ENCODE measurements around the gene THSD7A. TPM values are rescaled to one million over a fixed set of nuclear protein-coding genes. Genes with fewer than 3 reads are reported as not detected.

Gene THSD7A
- total RNA-seq, 1 experiment from 2014 or later: 0.64 TPM

DNA sequence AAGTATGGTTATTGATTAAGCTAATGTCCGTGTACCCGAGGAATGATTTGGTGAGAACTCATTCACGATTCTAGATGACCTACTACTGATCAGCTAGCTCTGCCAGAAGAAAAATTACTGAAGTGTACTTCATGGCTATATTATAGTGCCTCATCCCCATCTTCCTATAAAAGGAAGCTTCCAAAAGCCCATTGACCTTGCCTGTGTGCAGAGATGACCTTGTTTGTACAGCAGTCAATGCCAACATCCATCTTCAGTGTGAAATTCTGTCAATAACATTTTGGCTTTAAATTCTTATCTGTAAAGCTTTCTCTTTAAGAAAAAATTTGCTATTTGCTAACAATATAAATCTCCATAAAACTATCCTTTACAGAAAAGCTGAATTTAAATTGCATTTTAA, 315.7 kb downstream of the THSD7A start:
- Histone ChIP-seq H3K4me3 (ENCODE audit: low read depth, low read length, poor library complexity, severe bottlenecking) (no peak overlapping the region), H3K9me3 (ENCODE audit: low read depth, low read length, poor library complexity, severe bottlenecking) (no peaks in the 10 kb centered on the region), H3K27ac (ENCODE audit: low read depth, low read length, poor library complexity, severe bottlenecking) (no peak overlapping the region), H3K36me3 (ENCODE audit: insufficient read depth, low read length, poor library complexity, severe bottlenecking) (no peaks in the 10 kb centered on the region), H3K27me3 (replicated peaks; ENCODE audit: insufficient read depth, low read depth, low read length, poor library complexity) (no peaks in the 10 kb centered on the region), H3K4me1 (ENCODE audit: insufficient read depth, low read length, poor library complexity, severe bottlenecking) (no peaks in the 10 kb centered on the region)
- no TSS peak for BruUV-seq (replicated peaks)
- ChIA-PET POLR2A (ENCODE audit: low non-redundant PET) (no interaction called here), CTCF (no interaction called here)
- no peak for TF ChIP-seq EZH2 (IDR thresholded peaks at IDR 0.05; ENCODE audit: borderline replicate concordance, low read depth, low read length, poor library complexity, severe bottlenecking)
- TF ChIP-seq, protein P1, sequence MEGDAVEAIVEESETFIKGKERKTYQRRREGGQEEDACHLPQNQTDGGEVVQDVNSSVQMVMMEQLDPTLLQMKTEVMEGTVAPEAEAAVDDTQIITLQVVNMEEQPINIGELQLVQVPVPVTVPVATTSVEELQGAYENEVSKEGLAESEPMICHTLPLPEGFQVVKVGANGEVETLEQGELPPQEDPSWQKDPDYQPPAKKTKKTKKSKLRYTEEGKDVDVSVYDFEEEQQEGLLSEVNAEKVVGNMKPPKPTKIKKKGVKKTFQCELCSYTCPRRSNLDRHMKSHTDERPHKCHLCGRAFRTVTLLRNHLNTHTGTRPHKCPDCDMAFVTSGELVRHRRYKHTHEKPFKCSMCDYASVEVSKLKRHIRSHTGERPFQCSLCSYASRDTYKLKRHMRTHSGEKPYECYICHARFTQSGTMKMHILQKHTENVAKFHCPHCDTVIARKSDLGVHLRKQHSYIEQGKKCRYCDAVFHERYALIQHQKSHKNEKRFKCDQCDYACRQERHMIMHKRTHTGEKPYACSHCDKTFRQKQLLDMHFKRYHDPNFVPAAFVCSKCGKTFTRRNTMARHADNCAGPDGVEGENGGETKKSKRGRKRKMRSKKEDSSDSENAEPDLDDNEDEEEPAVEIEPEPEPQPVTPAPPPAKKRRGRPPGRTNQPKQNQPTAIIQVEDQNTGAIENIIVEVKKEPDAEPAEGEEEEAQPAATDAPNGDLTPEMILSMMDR (conservative IDR thresholded peaks at IDR 0.05; ENCODE audit: low read depth, low read length): no peak
- no peak for DNase-seq (ENCODE audit: low spot score)
- intact Hi-C loops (cut with micrococcal nuclease; ENCODE audit: unreplicated experiment): no loop called here

DNA sequence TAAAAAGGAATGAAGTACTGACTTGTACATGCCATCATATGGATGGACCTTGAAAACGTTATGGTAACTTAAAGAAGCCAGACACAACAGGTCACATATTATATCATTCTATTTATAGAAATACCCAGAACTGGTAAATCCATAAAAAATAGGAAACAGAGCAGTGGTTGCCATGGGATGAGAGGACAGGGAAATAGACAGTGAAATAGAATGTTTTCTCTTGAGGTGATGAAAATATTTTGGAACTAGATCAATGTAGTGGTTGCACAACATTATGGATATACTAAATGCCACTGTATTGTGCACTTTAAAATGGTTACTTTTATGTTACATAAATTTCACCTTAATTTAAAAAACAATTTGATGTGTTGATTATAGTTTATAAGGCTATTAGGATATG, 318.5 kb downstream of the THSD7A start:
- no peaks in the 10 kb centered on the region for H3K9me3 ChIP-seq (ENCODE audit: low read depth, low read length, poor library complexity, severe bottlenecking)
- no peak overlapping the region for H3K4me3 ChIP-seq (ENCODE audit: low read depth, low read length, poor library complexity, severe bottlenecking)
- intact Hi-C loops (cut with micrococcal nuclease; ENCODE audit: unreplicated experiment): no loop called here
- H3K36me3 ChIP-seq (ENCODE audit: insufficient read depth, low read length, poor library complexity, severe bottlenecking): no peaks in the 10 kb centered on the region
- no peak overlapping the region for H3K27ac ChIP-seq (ENCODE audit: low read depth, low read length, poor library complexity, severe bottlenecking)
- ChIA-PET POLR2A (ENCODE audit: low non-redundant PET) (no interaction called here), CTCF (no interaction called here)
- BruUV-seq (replicated peaks): no TSS peak
- no peak for DNase-seq (ENCODE audit: low spot score)
- TF ChIP-seq EZH2 (IDR thresholded peaks at IDR 0.05; ENCODE audit: borderline replicate concordance, low read depth, low read length, poor library complexity, severe bottlenecking): no peak
- TF ChIP-seq, protein P1 (conservative IDR thresholded peaks at IDR 0.05; ENCODE audit: low read depth, low read length): no peak
- no peaks in the 10 kb centered on the region for H3K4me1 ChIP-seq (ENCODE audit: insufficient read depth, low read length, poor library complexity, severe bottlenecking)
- H3K27me3 ChIP-seq (replicated peaks; ENCODE audit: insufficient read depth, low read depth, low read length, poor library complexity): no peaks in the 10 kb centered on the region

DNA sequence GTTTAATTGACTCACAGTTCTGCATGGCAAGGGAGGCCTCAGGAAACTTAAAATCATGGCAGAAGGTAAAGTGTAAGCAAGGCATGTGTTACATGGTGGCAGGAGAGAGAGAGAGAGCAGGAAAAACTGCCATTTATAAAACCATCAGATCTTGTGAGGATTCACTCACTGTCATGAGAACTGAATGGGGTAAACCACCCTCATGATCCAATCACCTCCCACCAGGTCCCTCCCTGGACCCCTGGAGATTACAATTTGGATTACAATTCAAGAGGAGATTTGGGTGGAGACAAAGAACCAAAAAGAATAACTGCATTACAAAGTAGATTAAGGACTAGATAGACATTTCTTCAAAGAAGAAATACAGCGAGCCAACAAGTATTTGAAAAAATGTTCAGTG, 324.1 kb downstream of the THSD7A start:
- CTCF ChIA-PET: no interaction called here
- POLR2A ChIA-PET (ENCODE audit: low non-redundant PET): no interaction called here
- Histone ChIP-seq H3K4me1 (ENCODE audit: insufficient read depth, low read length, poor library complexity, severe bottlenecking) (no peaks in the 10 kb centered on the region), H3K9me3 (ENCODE audit: low read depth, low read length, poor library complexity, severe bottlenecking) (no peaks in the 10 kb centered on the region), H3K27me3 (replicated peaks; ENCODE audit: insufficient read depth, low read depth, low read length, poor library complexity) (no peaks in the 10 kb centered on the region), H3K36me3 (ENCODE audit: insufficient read depth, low read length, poor library complexity, severe bottlenecking) (no peaks in the 10 kb centered on the region), H3K27ac (ENCODE audit: low read depth, low read length, poor library complexity, severe bottlenecking) (no peak overlapping the region), H3K4me3 (ENCODE audit: low read depth, low read length, poor library complexity, severe bottlenecking) (no peak overlapping the region)
- no peak for TF ChIP-seq EZH2 (IDR thresholded peaks at IDR 0.05; ENCODE audit: borderline replicate concordance, low read depth, low read length, poor library complexity, severe bottlenecking)
- TF ChIP-seq, protein P1 (conservative IDR thresholded peaks at IDR 0.05; ENCODE audit: low read depth, low read length): no peak
- intact Hi-C loops (cut with micrococcal nuclease; ENCODE audit: unreplicated experiment): no loop called here
- BruUV-seq (replicated peaks): no TSS peak
- DNase-seq (ENCODE audit: low spot score): no peak
